Transverse colon (tissue), 4 donors: ENCODE data around the gene DAND5. TPM values are rescaled to one million over a fixed set of nuclear protein-coding genes. Genes with fewer than 3 reads are reported as not detected.

Source experiments
- DNase-seq: peaks from one replicate; pipeline ENCODE4 v3.0.0-alpha.2; 2019
- H3K27ac ChIP-seq, 4 donors: fragments of 200-600 bp; sonication (generic); 2 replicates each; pipeline ENCODE4 v1.5.1; 2016 to 2018; ENCODE audit warnings: inconsistent platforms in 4 of 4
- H3K27me3 ChIP-seq: fragments of 200-600 bp; sonication (generic); 2 replicates; pipeline ENCODE4 v1.5.1; 2017; ENCODE audit warnings: inconsistent platforms
- H3K36me3 ChIP-seq, 4 donors: fragments of 200-600 bp; sonication (generic); 2 replicates each; pipeline ENCODE4 v1.5.1; 2017 to 2019; ENCODE audit warnings: inconsistent platforms in 4 of 4
- H3K4me1 ChIP-seq, 4 donors: fragments of 200-600 bp; sonication (generic); 2 replicates each; pipeline ENCODE4 v1.5.1; 2017 to 2020; ENCODE audit warnings: inconsistent platforms in 4 of 4
- H3K4me3 ChIP-seq, 4 donors: fragments of 200-600 bp; sonication (generic); 1 replicate in 1 of 4; 2 replicates in 3 of 4; pipeline versions ENCODE4 v1.5.1 to v1.6.1; 2017 to 2019; ENCODE audit warnings: inconsistent platforms in 4 of 4
- H3K9me3 ChIP-seq, 2 donors: fragments of 200-600 bp; sonication (generic); 2 replicates each; pipeline ENCODE4 v1.5.1; 2017 to 2019; ENCODE audit warnings: inconsistent platforms in 2 of 2
- CTCF ChIP-seq, 5 experiments: fragments of 200-600 bp in 3 of 5; fragments of 450-650 bp in 2 of 5; sonication (generic) in 3 of 5; IDR thresholded peaks; 1 replicate in 2 of 5; 2 replicates in 3 of 5; pipeline ENCODE4 v1.5.1; 2016 to 2017; ENCODE audit warnings: antibody characterized with exemption in 5 of 5, inconsistent platforms in 3 of 5, mild to moderate bottlenecking in 2 of 5, moderate library complexity in 1 of 5
- EP300 ChIP-seq: sonication (generic); formaldehyde crosslinking; IDR thresholded peaks from one replicate; pipeline ENCODE4 v1.6.1; 2017; ENCODE audit warnings: antibody characterized with exemption, low read depth
- POLR2A ChIP-seq: fragments of 450-650 bp; IDR thresholded peaks from one replicate; pipeline ENCODE4 v1.6.1; 2016; ENCODE audit warnings: antibody characterized with exemption, mild to moderate bottlenecking, moderate library complexity
- POLR2AphosphoS5 ChIP-seq, 3 donors: sonication (generic); formaldehyde crosslinking; IDR thresholded peaks; one replicate each; pipeline ENCODE4 v1.6.1; 2016; ENCODE audit warnings: antibody characterized with exemption in 3 of 3
- WGBS, 2 donors: methylation state at CpG; one replicate each; pipeline ENCODE4 v1.1.5; 2018; ENCODE audit warnings: low coverage in 1 of 2; 5-methylcytosine and 5-hydroxymethylcytosine counted together
- in situ Hi-C, 4 donors: fragments of 200-750 bp; cut with MboI; loops; one replicate each; pipeline versions ENCODE4 v1.15.0 to v1.15.1; 2017; ENCODE audit warnings: low sequenced_read_pairs in 3 of 4, low pct_ligation_motif_present in 1 of 4, low pct_unique_long_range_greater_than_20kb in 1 of 4
- intact Hi-C: fragments of 100-400 bp; cut with DNase I; formaldehyde crosslinking; loops from one replicate; pipeline ENCODE4 v1.15.1; 2023; ENCODE audit warnings: low total_unique reads
- total RNA-seq, 4 donors: library from RNA; depleted of rRNA; stranded (reverse); fragments of >200 nt; gene quantifications; one replicate each; pipeline ENCODE4 v1.1.0, GENCODE V29; 2016

Gene DAND5
- total RNA-seq, 4 donors from 2014 or later = 0.27 to 0.32 TPM; not detected in 2

GRCh38 chr19:13011653-13012389 lies 42.4 kb downstream of the DAND5 start:
- Histone ChIP-seq H3K27me3 (peaks cover 18% of the 10 kb centered on the region), H3K9me3 (no peaks in the 10 kb centered on the region), H3K4me1 (peaks cover 48 to 95% (median 83%) of the 10 kb centered on the region in 4 donors), H3K36me3 (no peaks in the 10 kb centered on the region), H3K4me3 (no peak overlapping the region), H3K27ac (peak overlapping the region; percentile 87 to 91 (median 90))
- TF ChIP-seq CTCF (IDR thresholded peaks at IDR 0.05) (no peak), EP300 (no peak), POLR2A (no peak)
- intact Hi-C loops (loop anchor here (10.0 kb wide), 1 partner anchor 53 kb away; no protein-coding TSS in a partner anchor), in situ Hi-C loops (no loop called here)
- WGBS, 2 donors = 80% methylated on average over 52 of the region's 54 CpGs; no CpG with 5 or more reads in 1 of the 2 donors
- DNase-seq = no peak

GRCh38 chr19:13012390-13012689 lies 43.0 kb downstream of the DAND5 start:
- intact Hi-C loops = loop anchor here (10.0 kb wide), 1 partner anchor 52 kb away; no protein-coding TSS in a partner anchor

GRCh38 chr19:13012690-13013608 lies 43.6 kb downstream of the DAND5 start:
- Histone ChIP-seq H3K4me1 (peaks cover 40 to 93% (median 81%) of the 10 kb centered on the region in 4 donors), H3K27me3 (peaks cover 18% of the 10 kb centered on the region), H3K4me3 (peak overlapping the region in 3 of 4 donors; percentile 4 to 44 (median 14)), H3K36me3 (no peaks in the 10 kb centered on the region), H3K27ac (peak overlapping the region; percentile 87 to 91 (median 90)), H3K9me3 (no peaks in the 10 kb centered on the region)
- 32% methylated on average over 52 of the region's 52 CpGs; no CpG with 5 or more reads in 1 of the 2 donors for WGBS, 2 donors
- intact Hi-C loops = loop anchor here (10.0 kb wide), 1 partner anchor 52 kb away; no protein-coding TSS in a partner anchor
- in situ Hi-C loops = no loop called here
- TF ChIP-seq POLR2AphosphoS5 (IDR thresholded peaks at IDR 0.05) = peak in 1 of 3 donors; percentile 48
- no peak for TF ChIP-seq EP300
- no peak for TF ChIP-seq POLR2A
- no peak for TF ChIP-seq CTCF (IDR thresholded peaks at IDR 0.05)
- peak; percentile 74 for DNase-seq

More at GRCh38 chr19:13012390-13012689, 43.0 kb downstream of the DAND5 start:
- Histone ChIP-seq H3K27me3 (peaks cover 18% of the 10 kb centered on the region), H3K27ac (peak overlapping the region; percentile 87 to 91 (median 90)), H3K4me1 (peaks cover 46 to 93% (median 81%) of the 10 kb centered on the region in 4 donors), H3K9me3 (no peaks in the 10 kb centered on the region), H3K4me3 (peak overlapping the region in 1 of 4 donors; percentile 44), H3K36me3 (no peaks in the 10 kb centered on the region)
- TF ChIP-seq EP300 (no peak), POLR2A (no peak), CTCF (IDR thresholded peaks at IDR 0.05) (no peak), POLR2AphosphoS5 (IDR thresholded peaks at IDR 0.05) (no peak)
- no peak for DNase-seq
- in situ Hi-C loops = no loop called here
- 71% methylated on average over 8 of the region's 23 CpGs; no CpG with 5 or more reads in 1 of the 2 donors for WGBS, 2 donors

GRCh38 chr19:13013649-13014048 lies 44.3 kb downstream of the DAND5 start:
- TF ChIP-seq CTCF (IDR thresholded peaks at IDR 0.05) = no peak
- TF ChIP-seq POLR2A = no peak
- no peak for TF ChIP-seq EP300
- TF ChIP-seq POLR2AphosphoS5 (IDR thresholded peaks at IDR 0.05) = no peak
- H3K4me3 ChIP-seq = peak overlapping the region in 3 of 4 donors; percentile 9 to 44 (median 14)
- H3K36me3 ChIP-seq = no peaks in the 10 kb centered on the region
- DNase-seq = no peak
- in situ Hi-C loops (no loop called here), intact Hi-C loops (loop anchor here (10.0 kb wide), 1 partner anchor 51 kb away; no protein-coding TSS in a partner anchor)
- H3K4me1 ChIP-seq = peaks cover 36 to 91% (median 81%) of the 10 kb centered on the region in 4 donors
- 35 to 62% methylated on average over 20 of the region's 20 CpGs for WGBS, 2 donors
- H3K27ac ChIP-seq = peak overlapping the region; percentile 87 to 91 (median 90)
- H3K27me3 ChIP-seq = peaks cover 18% of the 10 kb centered on the region
- no peaks in the 10 kb centered on the region for H3K9me3 ChIP-seq
